Islet precursor cell (in vitro differentiated cells): Measurements from ENCODE around the gene EFCAB6.

Source experiments
- DNase-seq: peaks from one replicate; pipeline ENCODE4 v3.0.0-alpha.2; 2018

The EFCAB6 gene

DNA sequence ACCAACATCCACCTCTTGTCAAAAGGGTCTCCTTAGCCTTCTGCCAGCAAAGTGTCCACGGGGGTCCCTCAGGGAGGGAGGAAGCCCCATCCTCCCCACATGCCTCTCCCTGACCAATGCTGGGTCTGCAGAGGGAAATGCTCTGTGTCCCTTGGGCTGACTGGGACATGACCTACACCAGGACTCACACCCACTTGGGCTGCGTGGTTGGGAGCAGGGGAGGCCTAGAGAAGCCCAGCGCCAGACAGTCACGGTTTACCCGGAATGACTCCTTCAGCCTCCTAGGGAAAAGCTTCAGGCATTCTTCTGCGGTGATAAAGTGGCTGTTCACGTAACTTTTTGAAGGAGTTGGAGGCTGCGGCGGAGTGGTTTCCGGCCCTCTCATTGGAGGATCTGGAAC is 180.3 kb downstream of the EFCAB6 start:
- no peak for DNase-seq

DNA sequence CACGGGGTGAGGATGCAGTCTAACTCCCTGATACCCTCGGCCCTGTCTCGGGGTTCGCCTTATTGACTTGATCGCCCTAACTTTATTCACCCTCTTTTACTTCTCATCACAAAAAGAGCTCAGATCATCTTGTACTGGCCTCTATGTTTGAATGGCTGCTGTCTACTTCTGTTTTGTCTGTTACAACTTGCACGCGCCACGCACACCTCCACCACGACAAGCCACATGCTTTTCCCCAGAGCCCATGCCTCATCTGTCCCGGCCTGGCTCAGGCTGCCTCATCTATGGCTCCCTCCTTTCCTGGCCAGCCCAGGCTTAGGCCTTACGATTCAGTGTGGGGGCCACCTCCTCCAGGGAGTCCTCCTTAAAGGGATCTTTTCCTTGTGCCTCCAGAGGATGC is 180.9 kb downstream of the EFCAB6 start:
- no peak for DNase-seq

DNA sequence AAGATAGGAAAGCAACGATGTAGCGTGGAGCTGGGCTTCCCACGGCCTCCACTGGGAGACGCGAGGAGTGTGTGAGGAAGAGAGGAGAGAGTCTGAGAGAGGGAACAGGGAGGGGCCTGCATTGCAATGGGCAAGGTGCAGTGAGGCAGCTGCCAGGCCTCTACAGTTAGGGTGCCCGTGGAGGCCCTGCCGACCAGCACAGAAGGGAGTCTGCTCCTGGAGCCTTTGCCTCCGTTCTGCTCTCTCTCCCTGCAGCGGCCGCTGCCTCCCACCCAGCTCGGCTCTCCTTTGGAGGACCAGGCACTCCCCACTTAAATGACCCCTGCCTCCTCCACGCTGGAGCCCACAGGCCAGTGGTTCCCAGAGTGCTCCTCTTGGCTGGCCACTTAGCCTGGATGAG is 181.7 kb downstream of the EFCAB6 start:
- no peak for DNase-seq

DNA sequence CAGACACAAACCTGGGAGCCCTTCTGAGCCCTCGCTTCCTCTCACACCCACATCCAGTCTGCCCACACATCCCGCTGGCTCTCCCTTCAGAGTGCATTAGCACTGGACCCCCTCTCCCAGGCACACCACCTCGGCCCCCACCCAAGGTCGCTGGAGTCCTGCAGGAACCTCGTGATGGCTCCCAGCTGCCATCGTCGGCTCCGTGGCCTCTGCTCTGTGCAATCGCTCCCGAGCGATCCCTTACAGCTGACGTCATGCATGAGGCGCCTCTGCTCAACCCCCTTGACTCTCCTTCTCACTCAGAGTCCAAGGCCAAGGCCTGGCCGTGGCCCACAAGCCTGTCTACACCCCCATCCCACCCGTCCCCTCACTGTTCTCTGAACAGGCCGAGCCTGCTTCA is 183.9 kb downstream of the EFCAB6 start:
- no peak for DNase-seq

DNA sequence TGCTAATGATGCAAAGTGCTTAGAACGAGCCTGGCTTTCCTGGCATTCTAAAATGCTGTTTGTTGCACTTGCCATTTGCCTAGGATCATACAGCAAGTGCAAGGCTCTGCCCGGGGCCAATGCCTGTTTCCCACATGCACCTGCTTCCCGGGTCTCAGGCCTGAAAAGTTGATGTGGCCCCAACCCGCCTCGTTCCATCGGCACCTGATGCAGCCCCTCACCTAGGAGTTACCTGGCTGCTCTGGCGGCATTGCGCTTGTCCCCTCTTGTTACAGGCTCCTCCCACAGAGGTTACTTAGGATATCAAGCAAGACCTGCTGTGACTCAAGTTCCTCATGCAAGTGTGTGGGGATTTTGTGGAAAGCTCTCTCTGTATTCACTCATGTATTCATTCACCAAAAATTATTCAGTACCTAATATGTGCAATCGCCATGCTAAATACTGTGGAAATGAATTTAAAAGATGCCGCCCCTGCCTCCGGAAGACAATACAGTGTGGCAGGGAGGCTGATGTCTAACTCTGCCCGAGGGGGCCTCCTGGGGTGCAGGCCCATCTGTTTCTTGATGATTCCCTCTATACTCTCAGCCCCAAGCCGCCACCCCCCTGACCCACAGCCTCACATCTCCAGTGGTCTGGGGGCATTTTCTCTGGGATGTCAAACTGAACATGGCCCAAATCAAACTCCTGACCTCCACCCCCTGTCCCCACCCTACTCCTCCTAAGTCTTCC is 184.5 kb downstream of the EFCAB6 start:
- DNase-seq: no peak

DNA sequence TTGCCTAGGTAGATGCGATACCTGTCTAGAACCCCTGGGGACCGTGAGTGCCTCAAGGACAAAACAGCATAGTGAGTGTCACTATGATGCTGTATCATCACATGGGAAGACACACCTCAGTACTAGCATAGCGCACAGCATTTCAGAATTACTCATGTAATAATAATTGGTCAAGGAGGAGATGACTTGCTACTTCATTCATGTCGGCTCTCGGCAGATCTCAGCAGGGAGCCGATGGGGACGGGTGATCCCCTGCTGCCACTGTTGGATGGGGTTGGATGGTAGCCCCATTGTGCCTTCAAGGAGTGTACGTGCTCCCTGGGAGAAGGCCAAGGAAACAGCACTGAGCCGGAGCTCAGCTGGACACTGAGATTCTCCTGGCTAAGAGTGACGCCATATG is 186.9 kb downstream of the EFCAB6 start:
- no peak for DNase-seq

DNA sequence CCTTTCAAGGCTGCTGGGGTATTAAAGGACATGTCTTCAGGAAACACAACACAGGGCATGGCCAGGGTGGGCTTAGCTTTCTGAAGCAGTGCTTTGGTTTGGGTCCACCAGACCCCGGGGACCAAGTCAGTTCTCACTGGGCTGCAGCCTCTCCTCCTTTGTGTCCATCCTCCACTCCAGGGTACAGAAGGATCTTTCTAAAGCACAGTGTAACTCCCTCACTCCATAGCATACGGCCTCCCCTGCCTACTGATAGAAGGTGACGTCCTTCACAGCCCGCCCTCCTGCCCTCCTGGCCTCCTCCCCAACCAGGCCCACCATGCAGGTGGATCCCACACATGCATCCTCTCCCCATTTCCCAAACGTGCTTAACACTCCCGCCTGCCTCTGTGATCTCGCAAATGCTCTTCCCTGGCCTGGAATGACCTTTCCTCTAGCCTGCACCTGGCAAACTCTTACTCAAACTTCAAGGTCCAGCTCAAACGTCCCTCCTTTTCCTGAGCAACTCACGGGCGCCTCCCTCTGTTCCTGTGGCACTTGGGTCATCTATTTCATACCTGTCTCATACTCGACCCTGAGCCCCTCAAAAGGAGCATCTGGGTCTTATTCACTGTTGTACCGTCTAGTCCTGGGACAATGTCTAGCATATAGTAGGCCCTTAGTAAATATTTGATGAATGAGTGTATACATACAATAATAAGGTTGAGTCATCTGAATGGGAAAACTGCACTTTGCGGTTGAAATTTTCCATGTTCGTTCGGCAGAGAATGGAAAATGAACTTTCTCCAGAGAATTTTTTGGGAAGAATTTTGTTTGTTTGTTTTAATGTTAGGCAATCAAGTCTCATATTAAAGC is 187.7 kb downstream of the EFCAB6 start:
- no peak for DNase-seq

DNA sequence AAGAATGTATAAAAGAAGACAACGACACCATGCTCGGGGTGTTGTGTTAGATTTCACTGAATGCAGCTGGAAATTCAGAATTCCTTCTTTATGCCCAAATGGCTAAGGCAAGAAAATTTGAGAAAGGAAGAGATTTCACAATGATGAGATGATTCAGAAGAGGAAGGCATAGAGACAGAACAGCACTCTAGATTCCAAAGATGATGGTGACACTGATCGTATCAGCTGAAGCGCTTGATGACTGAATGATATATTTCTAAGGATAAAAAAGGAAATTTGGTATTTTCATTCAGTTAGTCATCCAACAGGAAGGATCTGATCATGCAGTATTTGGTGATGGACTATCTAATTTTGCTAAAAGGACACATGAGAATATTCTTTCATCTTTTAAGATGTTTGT is 189.2 kb downstream of the EFCAB6 start:
- no peak for DNase-seq

DNA sequence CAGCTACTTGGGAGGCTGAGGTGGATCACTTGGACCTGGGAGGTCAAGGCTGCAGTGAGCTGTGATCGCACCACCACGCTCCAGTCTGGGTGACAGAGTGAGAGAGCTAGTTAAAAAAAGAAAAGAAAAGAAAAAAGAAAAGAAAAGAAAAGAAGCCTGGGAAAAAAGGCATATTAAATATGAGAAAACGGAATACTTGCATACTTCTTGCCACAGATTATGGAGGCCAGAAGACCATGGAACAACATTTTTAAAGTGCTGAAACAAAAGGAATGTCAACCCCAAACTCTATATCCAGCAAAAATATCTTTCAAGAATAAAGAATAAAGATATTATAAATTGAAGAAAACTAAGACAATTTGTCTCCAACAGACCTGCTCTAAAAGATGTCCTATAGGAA is 191.9 kb downstream of the EFCAB6 start:
- DNase-seq: no peak

DNA sequence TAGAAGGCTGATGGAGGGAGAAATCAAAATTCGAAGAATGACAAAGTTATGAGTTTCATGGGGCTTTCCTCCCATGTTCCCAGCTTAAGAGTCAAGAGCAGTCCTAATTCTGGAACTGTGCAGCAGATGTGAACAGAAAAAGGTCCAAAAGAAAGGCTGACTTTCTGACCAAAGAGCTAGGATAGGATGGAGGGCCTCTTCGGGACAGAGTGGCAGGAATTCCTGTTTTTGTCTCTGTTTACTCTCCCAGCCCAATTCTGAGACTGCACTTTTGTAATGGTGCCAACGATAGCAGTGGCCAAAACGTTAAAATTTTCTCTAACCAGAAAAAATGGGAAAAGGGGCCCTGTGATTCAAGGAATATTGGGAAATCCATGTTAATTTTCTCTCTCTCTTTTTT is 193.6 kb downstream of the EFCAB6 start:
- no peak for DNase-seq

DNA sequence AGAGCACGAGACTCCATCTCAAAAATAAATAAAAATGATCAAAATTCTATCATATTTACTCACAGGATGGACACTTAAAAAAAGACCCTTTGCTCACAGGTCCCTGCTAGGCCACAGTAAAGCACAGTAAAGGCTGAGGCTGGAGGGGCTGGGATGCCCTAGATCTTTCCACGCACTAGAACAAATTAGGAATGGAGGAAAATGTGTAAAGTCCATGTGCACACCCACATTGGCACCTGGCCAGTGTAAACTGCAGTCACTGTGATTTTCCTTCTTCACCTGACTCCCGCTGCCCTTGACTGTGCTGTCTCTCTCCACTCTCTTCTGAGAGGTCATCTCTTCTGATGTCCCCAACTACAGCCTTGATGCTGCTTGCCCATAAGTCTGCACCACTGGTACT is 195.5 kb downstream of the EFCAB6 start:
- DNase-seq: no peak

DNA sequence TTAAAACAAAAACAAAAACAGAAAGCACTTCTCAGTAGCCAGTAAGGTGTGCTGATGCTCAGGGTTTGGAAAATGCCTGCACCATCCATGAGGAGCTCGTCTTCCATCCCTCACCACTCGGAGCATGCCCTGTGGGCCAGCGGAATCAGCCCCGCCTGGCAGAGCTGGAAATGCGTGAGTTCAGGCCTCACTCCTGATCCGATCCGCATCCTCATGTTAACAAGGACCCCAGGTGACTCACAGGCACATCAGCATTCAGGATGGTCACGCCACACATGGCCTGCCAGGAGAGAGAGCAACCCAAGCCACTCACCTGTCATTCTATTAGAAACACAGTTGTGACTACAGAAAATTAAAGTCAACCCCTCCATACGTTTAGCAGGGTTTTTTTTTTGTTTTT is 211.8 kb downstream of the EFCAB6 start:
- no peak for DNase-seq

DNA sequence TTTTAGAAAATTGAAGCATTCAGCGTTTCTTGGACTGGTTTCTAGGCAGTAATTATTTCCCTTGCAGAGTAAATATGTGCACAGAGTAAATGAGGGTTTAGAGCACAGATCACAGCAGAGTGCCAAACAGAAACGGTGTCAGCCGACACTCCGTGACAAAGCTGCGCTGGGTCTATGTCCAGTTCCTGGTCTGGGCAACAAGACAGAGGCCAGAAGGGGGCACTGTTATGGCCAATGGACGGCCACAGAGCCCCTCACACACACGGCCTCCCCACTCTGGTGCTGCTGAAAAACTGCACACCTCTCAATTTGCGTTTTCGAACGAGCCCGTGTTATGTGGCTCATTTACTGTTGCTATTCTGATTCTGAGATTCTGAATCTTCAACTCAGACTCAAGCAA is 219.6 kb downstream of the EFCAB6 start:
- DNase-seq: peak; percentile 67

DNA sequence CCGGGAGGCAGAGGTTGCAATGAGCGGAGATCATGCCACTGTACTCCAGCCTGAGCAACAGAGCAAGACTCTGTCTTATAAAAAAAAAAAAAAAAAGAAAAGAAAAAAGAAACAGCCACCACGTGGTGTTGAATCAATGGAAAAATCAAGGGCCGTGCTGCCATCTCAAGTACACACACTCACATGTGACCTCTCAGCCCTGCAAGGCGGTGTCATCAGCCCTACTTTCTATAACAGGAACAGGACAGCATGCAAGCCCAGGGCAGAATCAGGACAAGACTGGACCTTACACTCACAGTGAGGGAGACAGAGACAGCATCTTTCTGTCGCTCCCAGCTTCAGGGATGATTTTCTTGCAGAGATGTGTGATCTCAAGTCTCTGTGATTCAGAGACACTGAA is 220.7 kb downstream of the EFCAB6 start:
- DNase-seq: no peak

DNA sequence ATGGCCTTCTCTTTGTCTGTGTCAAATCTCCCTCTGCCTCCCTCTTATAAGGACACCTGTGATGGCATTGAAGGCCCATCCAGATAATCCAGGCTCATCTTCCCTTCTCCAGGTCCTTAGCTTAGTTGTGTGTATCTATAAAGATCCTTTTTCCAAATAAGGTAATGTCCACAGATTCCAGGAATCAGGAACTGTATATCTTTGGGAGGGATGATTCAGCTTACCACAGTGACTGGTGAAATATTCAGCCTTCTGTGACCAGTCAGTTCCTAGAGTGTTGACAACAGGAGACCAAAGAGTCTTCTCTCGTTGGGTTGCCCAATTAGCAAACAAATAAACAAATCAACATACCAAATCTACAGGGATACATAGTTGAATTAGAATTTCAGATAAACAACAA is 224.5 kb downstream of the EFCAB6 start:
- DNase-seq: no peak

DNA sequence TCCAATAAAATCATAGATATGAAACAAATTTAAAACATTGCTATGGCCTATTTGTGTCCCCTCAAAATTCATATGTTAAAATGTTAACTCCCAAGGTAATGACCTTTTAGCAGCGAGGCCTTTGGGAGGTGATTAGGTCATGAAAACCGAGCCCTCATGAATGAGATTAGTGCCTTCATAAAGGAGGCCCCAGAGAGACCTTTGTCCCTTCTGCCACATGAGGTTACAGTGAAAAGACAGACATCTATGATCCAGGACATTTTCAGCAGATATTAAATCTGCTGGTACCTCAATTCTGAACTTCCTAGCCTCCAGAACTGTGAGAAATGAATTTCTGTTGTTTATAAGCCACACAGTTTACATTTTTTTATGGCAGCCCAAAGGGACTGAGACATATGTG is 228.6 kb downstream of the EFCAB6 start:
- no peak for DNase-seq

DNA sequence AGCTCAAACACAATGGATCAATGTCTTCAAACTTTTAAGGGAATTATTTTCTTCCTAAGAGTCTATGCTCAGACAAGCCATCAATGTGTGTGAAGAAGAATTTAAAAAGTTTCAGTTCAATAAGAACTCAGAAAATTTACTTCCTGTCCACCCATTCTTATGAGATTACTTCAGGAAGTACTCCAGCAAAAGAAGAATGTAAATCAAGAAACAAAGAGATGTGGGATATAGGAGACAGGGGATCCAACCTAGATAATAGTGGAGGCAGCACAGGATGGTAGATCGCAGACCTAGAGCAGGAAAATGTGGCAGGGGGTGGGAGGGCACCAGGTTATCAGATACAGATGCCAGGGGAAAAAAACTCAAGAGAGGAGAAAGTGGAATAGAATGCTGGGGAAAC is 229.7 kb downstream of the EFCAB6 start:
- DNase-seq: no peak

DNA sequence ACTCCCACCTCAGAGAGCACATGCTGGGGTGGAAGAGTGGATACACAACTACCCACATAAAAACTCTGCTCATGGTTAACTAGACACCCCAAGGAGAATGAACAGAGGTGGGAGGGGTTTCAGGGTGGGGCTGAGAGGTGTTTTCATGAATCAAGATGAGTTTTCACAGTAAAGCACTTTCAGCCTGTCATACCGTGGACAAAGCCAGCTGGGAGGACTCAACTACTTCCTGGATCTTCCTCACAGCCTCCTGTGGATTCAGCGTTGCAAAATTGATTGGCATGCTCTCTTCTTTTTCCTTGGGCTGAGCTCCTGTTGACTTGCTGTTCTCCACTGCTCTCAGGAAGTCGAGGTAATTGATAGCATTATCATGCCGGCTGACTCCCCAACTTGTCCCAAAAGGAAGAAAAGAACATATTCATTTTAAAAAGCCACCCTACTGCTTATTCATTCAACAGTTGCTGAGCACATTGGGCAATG is 231.8 kb downstream of the EFCAB6 start:
- no peak for DNase-seq

DNA sequence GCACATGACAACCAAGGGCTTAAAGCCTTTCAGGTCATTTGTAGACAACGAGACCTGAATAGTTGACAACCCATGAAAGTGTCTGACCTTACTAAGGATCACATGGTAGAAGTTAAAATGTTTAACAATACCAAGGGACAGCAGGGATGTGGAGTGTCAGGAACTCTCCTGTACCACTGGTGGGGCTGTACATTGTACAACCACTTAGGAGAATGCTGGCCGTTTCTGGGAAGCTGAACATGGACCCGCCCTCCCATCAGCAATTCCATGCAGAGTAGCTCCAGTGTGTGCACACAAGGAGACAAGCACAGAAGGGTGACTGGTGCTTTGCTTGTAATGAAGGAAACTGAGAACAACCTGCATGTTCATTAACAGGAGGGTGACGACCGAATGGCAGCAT is 237.4 kb downstream of the EFCAB6 start:
- no peak for DNase-seq

DNA sequence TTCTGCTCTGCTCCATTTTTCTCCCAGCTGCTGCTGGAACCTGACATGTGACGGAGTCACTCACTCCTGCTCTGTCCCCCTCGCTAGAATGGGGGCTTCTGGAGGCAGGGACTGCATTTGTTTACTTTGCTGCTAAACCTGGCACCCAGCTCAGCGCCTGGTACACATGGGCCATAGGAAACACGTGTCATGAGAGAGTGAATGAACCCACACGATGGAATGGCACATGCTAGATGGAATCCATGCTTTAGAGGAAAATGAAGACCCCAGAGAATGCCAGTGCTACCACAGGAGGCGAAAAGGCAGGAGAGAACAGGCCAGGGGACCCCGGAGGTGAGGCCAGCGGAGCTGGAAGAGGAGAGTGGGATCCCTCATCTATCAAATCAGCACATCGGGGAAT is 239.4 kb downstream of the EFCAB6 start:
- no peak for DNase-seq

DNA sequence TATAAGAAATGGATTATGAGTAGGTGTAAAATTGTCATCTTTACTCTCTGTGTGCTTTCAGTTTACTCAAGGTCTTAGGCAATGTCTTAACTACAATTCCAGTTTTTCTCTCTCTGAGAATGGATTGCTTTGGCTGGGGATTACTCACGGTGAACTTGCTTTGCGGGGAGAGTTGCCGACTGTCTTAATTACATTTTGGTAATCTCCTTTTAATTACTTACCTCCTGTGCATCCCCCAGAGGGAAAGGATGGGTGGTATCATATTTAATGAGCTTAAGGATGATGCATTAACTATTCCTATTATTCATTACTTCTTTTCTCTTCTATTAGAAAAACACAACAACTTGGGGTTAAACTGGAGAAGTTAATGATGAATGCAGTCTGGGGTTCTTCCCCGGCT is 240.9 kb downstream of the EFCAB6 start:
- no peak for DNase-seq

DNA sequence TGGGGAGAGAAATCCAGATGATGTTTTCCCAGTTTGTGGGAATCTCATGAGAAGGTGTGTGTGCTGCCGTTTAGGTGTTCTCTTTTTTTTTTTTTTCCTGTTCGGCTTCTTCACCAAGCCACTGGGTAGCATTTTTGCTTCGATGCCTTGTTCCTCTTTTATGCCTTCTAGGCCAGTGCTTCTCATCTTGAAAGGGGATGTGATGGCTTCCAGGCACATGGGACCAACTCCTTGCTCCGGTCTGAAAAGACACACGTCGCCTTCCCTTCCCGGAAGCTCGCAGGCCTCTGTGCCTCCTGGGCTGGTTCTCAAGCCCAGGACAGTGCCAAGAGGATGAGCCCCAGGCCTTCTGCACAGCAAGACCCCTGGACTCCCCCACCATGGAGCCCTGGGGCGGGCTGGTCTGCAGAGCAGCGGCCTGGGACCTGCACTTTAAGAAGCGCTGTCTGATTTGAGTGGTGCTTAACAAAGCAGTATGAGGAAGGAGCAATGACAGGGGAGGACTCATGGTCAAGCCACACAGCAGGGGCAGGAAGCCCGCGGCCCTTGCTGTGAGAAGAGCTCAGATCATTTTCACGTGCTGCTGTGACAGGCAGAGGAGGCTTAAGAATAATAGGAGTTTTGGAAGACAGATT is 241.5 kb downstream of the EFCAB6 start:
- DNase-seq: no peak

DNA sequence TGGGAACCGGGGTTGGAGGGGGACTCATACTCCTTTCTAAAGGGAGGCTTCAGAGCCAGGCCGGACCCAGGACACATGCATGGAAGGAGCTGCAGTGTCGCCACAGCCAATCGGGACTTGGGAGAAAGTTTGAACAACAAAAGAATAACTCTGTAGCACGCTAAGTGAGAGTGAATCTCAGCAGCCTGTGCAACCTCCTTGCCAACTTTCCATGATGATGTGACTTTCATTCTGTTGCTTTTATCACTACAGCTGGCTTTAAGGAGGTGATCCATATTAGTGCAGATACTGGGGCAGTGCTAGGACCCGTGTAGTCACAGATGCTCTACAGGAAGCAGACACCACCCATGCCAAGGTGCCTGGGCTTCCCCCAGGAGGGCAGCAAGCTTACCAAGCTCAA is 243.0 kb downstream of the EFCAB6 start:
- no peak for DNase-seq
